HG03097 (cell line): ENCODE data around the gene FAR2.

Experiments used
- ATAC-seq: cut with Tn5 transposase; IDR thresholded peaks from one replicate; pipeline ENCODE4 v1.9.1; 2021; ENCODE audit not compliant: unreplicated experiment, low FRiP score

FAR2 gene

DNA sequence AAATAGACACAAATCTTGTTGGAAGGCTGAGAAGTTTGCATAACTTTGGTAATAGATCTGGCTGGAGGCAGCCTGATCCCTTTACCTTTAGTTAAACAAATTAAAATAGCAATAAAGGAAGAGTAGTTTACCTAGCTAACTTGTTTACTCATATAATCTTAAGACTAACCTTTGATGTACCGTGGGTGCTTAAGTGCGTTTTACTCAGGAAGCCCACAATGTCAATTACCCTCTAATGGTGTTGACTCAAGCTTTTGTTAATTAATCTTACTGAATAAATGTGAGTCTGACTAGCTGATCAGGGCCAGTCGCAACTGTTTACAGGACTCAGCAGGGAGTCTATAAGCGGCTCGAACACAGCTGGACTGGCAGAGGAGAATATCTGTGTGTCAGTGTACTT lies 51.5 kb downstream of the FAR2 start:
- no peak for ATAC-seq

DNA sequence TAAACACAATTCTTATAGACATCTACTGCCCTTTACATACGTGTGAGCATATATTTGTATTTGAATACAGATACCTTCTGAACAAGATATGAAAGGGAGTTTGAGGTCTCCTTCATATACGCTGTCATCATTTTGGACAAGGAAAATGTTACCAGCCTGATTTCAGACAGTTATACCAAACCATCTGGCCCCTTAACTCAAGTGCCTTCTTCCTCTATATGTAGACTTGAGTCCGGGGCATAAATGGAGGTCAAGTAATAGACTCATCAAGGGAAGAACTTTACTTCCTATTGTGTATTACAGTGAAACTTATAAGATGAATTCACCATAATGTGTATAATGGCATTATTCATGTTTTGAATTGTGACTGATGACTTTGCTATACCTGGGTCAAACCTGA lies 52.2 kb downstream of the FAR2 start:
- ATAC-seq: no peak

DNA sequence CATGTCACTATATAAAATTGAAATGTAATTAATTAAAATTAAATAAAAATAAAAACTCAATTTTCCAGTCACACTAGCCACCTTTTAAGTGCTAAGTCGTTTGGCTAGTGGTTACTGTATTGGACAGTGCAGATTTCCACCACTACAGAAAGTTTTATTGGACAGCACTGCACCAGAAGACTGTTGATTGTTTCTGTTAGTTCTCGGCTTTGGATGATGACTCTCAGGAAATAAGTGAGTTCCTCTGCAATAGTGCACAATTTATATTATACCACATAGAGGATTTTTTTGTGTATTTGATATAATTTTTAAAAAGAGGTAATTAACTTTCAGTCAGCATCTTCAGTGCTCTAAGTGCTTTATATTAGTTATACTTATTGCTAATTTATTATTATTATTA lies 52.7 kb downstream of the FAR2 start:
- ATAC-seq: no peak

DNA sequence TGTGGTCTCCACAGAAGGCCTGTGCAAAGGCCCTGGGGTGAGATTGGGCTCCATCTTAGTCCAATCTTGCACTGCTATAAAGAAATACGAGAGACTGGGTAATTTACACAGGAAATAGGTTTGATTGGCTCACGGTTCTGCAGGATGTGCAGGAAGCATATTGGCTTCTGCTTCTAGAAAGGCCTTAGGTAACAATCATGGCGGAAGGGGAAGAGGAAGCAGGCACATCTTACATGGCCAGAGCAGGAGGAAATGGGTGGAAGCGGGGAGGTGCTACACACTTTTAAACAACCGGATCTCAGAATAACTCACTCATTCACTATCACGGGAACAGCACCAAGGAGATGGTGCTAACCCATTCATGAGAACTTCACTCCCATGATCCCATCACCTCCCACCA lies 55.4 kb downstream of the FAR2 start:
- no peak for ATAC-seq

DNA sequence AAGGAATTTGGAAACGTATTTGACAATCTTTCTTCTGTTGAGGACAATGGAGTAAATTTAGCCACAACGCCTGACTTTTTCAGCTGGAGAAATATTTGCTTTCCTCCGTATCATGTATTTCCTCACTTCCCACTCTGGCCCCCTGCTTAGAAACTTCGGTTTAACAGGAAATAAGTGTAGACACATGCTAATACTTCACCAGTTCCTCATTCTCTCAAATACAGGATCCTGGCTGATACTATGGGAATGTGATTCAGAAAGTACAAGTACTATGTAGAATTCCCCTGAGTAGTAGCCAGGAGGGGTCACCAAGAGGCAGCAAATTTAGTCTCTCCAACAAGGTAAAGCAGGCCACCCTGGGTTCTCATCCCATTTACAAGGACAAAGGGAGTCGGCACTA lies 58.0 kb downstream of the FAR2 start:
- ATAC-seq: no peak

DNA sequence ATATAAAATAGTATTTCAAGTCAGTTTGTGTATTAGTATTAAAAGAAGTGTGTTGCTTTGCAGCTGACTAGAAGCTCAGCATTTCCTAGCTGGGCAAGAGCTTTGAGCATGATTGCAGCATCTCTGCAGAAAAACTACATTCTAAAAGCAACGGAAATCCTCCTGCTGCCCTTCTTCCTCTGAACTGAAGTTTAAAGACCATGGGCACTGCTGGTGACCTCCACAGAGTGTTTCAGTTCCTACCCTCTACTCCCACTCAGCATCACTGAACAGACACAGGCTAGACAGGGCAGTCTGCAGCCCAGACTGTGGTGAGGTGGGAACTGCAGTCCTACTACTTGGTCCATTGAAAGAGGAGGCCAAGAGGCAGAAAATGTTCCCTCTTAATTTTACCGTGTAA lies 59.0 kb downstream of the FAR2 start:
- ATAC-seq: no peak

DNA sequence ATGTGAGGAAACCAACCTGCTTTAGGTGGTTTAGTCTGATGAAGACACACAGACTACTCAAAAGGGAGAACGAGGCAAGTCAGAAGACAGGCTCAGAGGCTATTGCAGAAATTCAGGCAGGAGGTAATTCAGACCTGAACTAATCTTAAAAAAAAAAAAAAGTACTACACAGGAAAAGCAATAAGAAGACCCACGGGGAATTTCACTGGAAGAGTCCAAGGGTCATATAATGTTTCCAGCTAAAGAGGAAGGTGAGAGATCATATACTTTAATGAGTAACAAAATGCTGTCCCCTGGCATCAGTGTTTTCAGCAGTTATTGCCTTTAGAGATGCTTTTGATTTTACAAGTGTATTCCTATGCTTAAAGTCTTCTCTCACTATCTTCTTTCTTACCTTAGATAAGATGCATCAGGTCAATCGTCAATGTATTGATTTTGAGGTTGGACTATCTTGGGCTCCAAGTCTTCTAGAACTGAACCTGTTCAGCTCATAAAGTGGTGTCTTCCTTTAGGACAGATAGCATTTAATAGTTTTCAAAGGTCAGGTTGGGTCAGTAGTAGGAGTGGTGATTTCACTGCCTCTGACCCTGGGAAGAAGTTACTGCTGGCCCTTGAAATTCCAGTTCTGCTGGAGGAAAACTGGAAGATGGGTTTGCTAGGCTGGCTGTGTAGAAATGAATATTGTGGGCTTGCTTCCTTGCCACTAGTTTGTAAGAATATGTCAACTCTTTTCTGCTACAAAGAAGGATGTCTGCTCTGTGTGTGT lies 60.0 kb downstream of the FAR2 start:
- ATAC-seq: no peak

DNA sequence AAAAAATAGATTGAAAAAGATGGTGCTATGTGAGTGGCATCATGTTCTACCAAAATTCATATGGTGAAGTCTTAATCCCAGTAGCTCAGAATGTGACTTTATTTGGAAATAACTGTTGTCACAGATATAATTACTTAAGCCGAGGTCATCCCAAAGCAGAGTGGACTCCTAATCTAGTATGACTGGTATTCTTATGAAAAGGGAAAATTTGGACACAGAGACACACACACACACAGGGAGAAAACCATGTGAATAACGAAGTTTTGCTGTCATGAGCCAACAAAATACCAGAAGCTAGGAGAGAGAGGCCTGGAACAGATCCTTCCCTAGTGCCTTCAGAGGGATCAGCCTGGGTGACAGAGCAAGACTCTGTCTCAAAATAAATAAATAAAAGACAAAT lies 62.6 kb downstream of the FAR2 start:
- ATAC-seq: no peak

DNA sequence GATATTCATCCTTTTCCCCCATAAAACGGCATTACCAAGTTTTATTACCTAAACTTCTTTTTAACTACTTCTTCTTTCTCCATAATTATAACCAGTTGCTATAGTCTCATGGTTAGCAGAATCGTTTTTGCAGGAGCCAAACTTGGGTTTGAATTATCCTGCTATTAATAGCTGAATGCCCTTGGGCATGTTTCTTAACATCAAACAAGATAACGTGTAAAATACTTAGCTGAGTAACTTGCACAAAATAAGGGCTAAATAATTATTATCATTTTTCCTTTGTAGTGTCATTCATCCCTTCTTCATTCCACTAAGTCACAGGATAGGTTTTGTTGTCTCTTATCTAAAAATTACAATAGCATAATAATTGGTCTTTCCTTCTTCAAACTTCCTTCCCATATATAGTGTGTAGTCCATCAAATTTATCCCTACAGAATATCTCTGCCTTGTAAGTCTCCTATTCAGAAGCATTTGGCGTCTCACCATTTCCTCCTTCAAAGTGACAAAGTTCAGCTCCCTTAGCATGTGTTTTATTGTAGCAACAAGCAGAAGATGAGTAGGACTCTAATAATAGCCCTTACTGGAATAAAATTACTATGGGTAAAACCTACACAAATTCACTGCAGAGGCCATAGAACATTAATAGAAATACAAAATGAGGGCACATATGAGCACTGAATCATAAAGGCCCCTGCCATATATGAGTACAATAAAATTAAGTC lies 63.8 kb downstream of the FAR2 start:
- ATAC-seq: no peak

DNA sequence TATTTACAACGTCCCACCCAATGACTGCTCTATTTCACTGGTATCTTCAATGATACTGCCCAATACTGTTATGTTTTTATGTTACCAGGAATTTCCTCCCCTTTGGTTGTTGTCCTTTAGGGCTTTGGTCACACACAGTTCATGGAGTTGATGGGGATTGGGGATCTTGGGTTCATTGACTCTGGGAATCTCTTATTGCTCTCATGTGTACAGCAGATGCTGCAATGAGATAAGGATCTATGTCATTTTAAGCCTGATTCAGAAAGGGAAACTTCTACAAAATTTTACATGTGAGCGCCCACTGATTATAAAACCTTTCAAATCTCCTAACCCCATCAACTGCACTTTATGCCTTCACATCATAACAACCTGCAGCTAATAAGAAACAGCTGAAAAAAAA lies 67.2 kb downstream of the FAR2 start:
- ATAC-seq: no peak

DNA sequence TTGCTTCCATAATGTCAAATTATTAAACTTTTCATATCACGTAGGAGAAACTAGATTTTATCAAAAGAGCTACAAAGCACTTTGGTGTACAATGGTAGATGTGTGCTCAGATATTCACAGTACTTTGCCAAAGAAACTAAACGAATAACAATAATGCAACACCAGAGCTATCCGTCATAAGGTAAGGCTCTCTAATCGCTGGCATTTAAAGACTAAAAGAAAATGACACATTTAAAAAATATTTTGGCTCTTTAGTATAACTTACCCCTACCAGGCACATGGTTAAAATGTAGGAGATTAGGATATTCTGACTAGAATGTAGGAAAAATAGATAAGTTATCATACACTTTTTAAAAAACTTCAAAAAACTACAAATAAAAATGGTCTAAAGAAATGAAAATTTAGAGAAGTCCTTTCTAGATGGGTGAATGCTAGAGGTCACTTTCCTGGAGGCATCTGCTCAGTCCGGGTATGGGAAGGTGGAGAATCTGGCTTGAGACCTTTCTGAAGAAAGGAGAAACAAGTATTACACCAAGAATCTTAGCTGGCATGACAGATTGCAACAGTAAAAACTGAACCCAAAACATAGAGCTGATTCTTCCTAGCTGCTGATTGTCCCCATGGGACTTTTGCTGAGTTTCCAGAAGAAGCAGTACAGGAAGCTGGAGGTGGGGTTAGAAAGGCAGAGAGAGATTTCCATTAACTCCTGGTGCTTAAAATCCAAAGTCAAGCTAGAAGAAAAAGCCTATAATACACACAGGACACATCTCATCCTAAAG lies 67.9 kb downstream of the FAR2 start:
- ATAC-seq: no peak

DNA sequence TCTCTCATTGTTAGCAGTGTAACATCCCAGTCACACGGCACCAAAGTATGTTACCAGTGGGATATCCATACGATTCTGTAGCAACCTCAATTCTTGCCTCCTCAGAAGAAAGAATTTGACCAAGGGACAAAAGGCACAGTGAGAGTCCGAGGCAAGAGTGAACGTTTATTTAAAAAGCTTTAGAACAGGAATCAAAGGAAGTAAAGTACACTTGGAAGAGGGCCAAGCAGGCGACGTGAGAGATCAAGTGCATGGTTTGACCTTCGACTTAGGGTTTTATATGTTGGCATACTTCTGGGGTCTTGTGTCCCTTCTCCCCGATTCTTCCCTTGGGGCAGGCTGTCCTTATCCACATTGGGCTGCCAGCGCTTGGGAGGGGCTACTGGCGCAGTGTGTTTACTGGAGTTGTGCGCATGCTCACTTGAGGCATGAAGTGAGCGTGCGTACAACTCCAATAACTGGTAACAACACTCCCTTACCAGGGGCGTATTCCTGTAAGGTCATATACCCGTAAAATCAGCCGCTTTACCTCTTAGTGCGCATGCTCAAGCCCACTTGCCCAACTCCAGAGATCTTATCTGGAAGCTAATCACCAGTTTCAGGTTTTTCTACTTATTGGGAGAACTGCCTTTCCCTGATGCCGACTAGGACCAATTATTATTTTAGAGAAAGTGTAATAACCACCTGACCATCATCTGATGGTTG lies 71.7 kb downstream of the FAR2 start:
- no peak for ATAC-seq

DNA sequence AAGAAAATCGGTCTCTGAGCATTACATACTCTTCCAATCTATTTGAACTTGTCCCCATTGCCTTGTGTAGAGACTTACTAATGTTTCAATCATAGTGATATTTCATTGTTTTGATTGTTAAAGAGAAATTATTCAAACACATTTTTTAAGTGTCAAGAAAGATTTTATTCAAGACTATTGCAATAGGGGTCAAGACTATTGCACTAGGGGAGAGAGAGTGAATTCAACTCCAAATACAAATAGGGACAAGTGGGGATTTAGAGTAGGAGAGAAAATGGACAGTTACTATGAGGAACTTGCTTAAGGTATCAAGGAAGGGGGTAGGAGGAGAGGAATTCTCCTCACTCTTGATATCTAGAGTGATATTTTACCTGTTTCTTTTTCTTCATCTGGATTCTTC lies 73.1 kb downstream of the FAR2 start:
- ATAC-seq: no peak

DNA sequence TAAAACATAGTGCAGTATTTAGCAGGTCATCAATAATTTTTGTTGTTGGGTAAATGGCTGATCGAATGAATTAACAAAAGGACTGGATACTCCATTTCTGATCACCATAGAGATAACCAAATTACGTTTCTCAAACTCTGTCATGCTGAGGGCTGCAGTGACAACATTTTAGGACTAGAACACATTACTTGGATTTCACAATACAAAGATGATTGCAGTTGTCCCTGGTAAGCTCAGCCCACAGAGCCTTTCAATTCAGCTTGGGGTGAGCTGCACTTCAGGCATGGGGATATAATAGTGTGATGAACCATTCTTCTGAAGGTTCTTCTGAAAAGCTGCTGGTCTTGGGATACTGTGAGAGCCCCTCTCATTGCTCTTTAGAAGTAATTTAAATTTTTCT lies 74.3 kb downstream of the FAR2 start:
- no peak for ATAC-seq

DNA sequence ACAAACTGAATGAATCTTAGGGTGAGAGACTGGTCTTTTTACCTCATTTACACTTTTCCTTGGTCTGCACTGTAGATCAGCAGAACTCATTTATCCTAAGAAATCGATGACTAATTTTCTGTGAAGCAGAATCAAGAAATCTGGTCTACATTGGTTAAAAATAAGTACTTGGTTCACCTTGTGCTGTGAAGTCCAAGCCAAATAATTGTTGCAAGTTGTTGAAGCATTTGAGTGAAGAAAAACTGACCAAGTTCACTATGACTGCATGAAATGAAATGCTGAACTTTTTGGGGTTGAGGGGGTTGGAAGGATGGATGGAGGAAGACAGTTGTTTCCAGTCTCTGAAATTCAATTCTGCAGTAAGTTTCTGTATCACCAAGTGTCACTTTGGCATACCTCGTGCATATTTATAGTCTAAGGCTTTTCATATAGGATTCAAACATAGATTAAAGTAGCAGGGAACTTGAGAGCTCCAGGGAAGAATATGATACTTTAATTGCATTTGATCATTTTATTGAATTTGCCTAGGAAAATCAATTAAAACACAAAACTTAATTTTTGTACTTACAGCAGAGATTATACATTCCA lies 75.0 kb downstream of the FAR2 start:
- ATAC-seq: no peak

DNA sequence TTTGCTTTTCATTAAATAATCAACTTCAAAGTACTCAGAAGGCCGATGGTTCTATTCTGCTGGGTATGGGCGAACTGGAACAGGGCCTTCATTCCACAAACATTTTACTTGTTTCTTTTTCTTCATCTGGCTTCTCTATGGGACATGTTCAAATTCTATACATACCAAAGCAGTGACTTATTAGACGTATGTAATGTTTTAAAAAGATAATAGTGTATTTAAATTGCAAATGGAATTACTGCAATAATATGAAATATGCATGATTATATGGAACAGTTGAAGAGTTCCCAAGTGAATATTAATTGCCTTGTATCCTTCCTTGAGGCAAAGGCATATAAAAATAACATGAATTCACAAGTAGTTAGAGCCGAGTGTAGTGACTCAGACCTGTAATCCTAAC lies 75.5 kb downstream of the FAR2 start:
- ATAC-seq: no peak

DNA sequence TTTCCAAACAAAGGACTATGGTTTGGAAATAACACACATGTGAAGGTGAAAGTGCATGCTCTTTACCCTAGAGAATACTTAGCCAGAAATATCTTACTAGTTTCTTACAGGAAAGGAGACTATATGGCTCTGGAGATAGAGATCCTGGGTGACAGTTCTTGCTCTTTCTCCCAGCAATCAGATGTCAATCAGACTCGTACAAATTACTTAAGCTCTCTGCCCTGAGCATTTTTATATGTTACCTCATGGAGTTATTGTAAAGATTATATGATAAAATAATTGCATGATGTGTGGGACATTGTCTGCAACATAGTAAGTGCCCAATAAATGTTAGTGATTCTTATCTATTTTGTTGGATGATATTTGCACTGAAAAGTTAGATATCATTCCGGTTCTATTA lies 76.8 kb downstream of the FAR2 start:
- ATAC-seq: no peak

DNA sequence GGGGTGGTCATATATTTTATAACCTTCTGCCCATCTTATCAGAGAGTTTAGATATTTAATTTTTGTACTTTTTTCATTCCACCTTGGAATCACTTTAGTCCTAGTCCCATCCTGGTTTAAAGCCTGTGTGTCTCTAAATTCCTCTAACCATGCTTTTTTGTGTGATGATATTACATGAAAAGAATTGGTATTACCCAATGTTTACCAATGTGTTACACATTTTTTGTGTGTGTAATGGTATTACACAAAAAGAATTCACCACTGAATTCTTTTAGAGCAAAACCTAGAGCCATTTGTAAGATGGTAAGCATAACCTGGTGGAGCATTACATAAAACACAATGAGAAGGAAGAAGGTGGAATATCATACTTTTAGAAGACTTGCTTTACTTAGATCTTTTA lies 77.5 kb downstream of the FAR2 start:
- ATAC-seq: no peak

DNA sequence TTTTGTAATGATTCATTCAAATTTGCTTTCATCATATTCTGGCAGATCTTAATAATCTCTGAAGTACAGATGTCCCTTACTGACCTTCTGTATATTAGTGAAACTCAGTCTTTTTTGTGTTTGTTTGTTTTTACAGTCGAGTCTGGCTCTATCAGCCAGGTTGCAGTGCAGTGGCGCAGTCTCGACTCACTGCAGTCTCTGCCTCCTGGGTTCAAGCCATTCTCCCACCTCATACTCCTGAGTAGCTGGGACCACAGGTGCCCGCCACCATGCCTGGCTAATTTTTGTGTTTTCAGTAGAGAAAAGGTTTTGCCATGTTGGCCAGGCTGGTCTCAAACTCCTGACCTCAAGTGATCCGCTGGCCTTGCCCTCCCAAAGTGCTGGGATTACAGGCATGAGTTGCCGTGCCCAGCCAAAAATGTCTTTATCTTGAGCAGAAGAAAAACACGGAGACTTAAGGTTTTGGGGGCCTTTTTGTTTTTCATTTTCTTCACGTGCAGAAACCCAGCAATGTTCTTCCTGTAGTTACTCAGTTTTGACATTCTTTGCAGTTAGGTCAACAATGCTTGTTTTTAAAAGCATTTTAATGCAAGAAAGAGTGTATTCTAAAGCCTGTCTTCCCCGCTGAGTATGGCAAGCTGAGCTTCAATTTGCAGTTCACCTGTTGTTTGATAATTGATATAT lies 79.5 kb downstream of the FAR2 start:
- ATAC-seq: no peak

DNA sequence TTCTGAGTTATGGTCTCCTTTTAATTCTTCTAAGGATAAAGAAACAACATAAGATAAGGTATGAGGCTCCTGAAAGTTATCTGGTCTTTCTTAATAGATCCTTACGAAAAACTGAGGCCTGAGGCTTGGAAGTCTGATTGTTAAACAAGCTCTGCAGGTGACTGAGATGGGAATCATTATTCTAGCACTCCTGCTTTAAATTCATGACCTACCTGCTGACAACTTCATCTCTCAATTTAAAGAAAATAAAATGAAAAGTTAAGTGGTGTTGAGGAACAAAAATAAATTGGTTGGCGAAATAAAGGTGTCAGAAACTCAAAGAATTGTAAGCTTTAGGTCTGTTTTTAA lies 80.1 kb downstream of the FAR2 start:
- ATAC-seq: no peak
